Measurements from ENCODE around the gene MEA1. TPM values are rescaled to one million over a fixed set of nuclear protein-coding genes. Genes with fewer than 3 reads are reported as not detected.

Gene MEA1
- total and polyA plus RNA-seq, 12 donors, result 54.6 to 142 (median 76.3) TPM

DNA sequence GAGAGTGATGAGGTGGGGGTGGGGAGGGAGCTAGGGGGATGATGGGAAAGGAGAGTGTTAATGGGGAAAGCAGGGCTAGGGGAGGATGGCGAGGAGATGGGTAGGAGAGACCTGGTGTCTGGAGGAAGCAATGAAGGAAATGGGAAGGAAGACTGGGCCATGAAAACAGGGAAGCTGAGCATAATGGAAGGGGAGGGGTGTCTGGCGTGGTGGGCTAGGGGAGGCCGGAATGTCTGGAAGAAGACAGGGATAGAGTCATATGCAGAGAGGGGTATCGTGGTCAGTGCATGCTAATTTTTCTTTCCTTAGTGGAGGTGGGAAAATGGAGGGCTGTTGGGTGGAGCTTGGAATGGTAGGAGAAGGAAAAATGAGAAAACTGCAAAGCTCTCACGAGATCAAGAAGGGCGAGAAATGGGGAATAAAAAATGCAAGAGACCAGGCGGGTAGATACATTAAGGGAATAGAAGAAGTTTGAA lies 726 bp upstream of the MEA1 start:
- intact Hi-C loops (cut with DNase I), result no loop called here
- WGBS, 4 donors, result 1 to 2% (median 1%) methylated on average over 7 of the region's 7 CpGs
- peak overlapping the region; percentile 26 to 74 (median 48) for H3K4me3 ChIP-seq
- H3K36me3 ChIP-seq (replicated peaks in 1 of 2), result peaks cover 0 to 52% of the 10 kb centered on the region in 2 donors
- peaks cover 24 to 46% of the 10 kb centered on the region in 2 donors for H3K4me1 ChIP-seq (replicated peaks in 1 of 2)
- H3K27ac ChIP-seq, result peak overlapping the region in 2 of 5 donors; percentile 72 to 73
- no peaks in the 10 kb centered on the region for H3K27me3 ChIP-seq
- no peak for TF ChIP-seq CTCF (IDR thresholded peaks at IDR 0.05)
- no peak for TF ChIP-seq POLR2A (IDR thresholded peaks at IDR 0.05)
- DNase-seq, result no peak
- no peaks in the 10 kb centered on the region for H3K9me3 ChIP-seq (replicated peaks in 1 of 3)

DNA sequence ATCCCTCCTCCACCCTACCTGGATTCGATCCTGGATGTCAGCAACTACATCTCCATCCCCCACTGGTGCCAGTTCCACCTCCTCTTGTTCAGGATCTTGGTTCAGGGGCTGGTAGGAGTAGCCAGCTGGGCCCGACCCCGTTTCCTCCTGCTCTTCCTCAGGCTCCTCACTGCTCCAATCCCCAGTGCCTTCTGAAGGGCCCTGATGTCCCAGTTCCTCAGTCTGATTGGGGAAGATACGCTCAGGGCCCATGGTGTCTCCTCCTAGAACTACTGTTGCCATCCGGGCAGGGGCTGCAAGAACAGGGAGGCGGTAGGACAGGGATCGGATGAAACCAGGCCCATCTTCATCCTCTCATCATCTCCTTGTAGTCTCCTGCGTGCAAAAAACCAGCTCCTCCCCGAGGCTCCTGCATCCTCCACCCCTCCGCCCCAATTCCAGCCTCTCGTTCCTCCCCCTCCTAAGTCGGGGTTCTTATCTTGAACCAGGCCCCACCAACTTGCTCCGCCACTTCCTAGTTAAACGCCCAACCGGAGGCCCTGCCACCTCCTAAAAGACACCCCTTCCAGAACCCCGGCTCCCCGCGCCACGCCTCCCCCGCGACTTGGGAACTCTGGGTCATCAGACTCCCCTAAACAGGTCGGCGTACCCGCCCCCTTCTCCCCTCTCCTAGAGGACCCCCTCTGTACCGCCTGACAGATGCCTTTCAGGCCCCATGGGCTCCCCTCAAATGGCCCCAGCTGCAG lies 476 bp downstream of the MEA1 start:
- intact Hi-C loops (cut with DNase I), result no loop called here
- peaks cover 0 to 52% of the 10 kb centered on the region in 2 donors for H3K36me3 ChIP-seq (replicated peaks in 1 of 2)
- peak in 1 of 7 donors; percentile 36 for DNase-seq
- H3K4me1 ChIP-seq (replicated peaks in 1 of 2), result peaks cover 24 to 46% of the 10 kb centered on the region in 2 donors
- no peaks in the 10 kb centered on the region for H3K27me3 ChIP-seq
- WGBS, 4 donors, result 2 to 6% (median 3%) methylated on average over 22 to 25 of the region's 25 CpGs
- no peaks in the 10 kb centered on the region for H3K9me3 ChIP-seq (replicated peaks in 1 of 3)
- H3K4me3 ChIP-seq, result peak overlapping the region; percentile 44 to 74 (median 62)
- TF ChIP-seq CTCF (IDR thresholded peaks at IDR 0.05) (no peak), POLR2A (IDR thresholded peaks at IDR 0.05) (no peak)
- peak overlapping the region in 4 of 5 donors; percentile 51 to 85 (median 58) for H3K27ac ChIP-seq

- WGBS, 4 donors, result 80 to 89% (median 86%) methylated on average over 5 to 6 of the region's 6 CpGs
- intact Hi-C loops (cut with DNase I), result no loop called here
Observed at GRCh38 chr6:43012364-43012763, 1.4 kb downstream of the MEA1 start.

More at GRCh38 chr6:43012364-43012763, 1.4 kb downstream of the MEA1 start:
- Histone ChIP-seq H3K27me3 (no peaks in the 10 kb centered on the region), H3K9me3 (replicated peaks in 1 of 3) (no peaks in the 10 kb centered on the region), H3K4me1 (replicated peaks in 1 of 2) (peaks cover 24 to 44% of the 10 kb centered on the region in 2 donors), H3K36me3 (replicated peaks in 1 of 2) (peaks cover 0 to 52% of the 10 kb centered on the region in 2 donors), H3K27ac (no peak overlapping the region), H3K4me3 (no peak overlapping the region)
- TF ChIP-seq POLR2A (IDR thresholded peaks at IDR 0.05) (no peak), CTCF (IDR thresholded peaks at IDR 0.05) (no peak)
- DNase-seq, result no peak

Measured in adrenal gland (tissue), 12 donors.